CD4-positive, alpha-beta T cell treated with Interleukin-6 for 4 hours (primary cell): ENCODE data around the gene NUP58.

ENCODE experiments used
- DNase-seq: peaks from one replicate; pipeline ENCODE4 v3.0.0-alpha.2; 2020; ENCODE audit warnings: mixed read lengths

The NUP58 gene

DNA sequence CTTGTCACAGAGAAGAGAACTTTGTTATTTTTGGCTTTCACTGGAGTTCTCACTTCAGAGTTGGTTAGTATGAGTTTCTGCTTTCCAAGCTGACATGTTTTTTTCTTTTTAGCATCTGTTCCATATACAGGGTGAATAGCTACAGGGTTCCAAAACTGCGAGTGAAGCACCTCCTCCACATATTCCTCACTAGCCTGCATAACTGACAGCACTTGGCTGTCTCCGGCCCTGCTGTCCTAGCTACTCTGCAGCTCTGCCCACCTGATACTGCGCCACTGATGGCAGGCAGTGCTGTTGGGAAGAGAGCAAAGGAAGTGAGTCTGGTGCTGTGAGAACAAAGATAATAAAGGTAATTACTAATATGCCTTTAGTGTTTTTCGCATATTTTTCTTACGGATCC is 77.1 kb downstream of the NUP58 start:
- DNase-seq: no peak

DNA sequence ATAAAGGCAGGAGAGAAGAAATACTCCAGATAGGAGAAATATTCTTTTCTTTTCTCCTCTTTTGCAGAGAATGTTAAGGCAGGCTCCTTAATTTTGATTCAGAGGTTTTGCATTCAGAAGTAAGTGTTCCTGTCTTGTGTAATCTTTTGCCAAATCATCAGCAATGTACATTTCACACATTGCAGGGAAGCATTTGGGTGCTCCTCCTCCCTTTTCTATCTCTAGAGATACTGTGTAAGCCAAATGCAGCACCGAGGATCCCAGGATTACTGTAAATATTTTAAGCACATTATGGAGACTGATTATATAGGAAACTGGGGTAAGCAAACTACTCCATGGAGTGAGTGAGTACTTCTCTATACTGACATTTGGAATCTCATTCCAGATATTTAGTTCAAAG is 77.6 kb downstream of the NUP58 start:
- DNase-seq: no peak

DNA sequence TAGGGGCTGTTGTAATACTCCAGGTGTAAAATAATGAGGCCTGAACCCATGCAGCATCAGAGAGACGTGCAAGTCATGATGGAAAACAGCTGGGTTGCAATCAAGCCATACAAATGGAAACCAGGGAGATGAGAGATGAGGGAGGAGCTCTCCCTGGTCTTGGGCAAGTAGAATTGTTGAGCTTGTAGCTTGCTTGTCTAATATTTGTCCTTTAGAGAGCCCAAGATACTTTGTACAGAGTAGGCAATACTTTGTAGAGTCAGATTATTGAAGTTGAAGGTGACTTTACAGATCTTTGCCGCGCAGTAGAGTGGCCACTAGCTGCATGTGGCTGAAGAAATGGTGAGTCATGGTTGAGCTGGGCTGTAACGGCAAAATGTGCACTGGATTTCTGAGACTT is 78.7 kb downstream of the NUP58 start:
- no peak for DNase-seq

DNA sequence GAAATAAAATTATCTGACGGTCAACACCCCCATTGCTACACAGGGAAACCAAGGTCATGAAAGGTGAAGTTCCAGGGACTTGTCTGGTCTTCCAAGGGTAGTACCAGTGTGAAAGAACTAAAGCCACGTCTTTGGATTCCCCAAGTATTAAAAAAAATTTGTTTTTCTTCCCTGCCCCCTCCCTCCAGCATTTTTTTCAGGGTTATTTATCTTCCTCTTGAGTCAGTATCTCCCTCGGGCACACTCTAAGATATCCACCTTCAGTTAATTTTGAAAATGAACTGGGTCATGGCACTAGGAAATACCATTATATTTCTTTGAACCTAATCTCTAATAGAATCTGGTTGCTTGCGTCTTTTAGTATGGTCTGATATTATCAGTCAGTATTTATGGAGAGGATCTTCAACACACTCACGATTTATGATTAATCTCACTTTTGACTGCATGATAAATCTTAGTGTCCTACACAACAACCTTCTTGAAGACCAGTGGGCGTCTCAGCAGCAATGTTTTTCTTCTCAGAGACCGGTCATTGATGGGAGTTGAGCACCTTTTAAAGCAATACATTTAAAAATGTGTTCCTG is 79.4 kb downstream of the NUP58 start:
- DNase-seq: no peak

DNA sequence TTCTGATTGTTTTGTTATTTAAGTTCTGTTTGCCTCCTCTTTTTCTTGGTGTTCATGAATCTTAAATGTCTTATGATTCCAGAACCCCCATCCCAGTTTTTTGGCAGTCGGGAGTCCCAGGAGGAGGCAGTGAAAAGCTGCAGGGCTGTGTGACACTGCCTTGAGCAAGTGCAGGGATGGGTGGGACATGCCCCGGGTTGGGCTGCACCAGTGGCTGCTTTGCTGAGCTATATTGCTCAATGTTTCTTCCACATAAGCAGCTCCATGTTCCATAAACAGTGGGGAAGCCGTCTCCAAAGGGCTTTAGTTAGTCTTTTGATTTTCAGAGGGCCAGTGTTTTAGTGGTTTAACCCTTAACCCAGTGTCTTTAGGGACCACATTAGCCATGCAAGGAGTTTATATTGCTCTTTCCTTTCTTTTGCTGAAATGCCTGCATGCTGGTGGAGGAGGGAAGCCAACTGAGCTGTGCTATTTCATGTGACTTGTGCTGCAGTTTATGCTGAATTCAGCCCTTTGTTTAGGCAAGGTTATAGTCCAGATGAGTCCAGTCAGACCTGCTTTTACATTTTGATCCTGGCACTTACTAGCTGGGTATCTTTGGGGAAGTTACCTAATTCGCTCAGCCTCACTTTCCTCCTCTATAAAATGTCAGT is 83.5 kb downstream of the NUP58 start:
- DNase-seq: no peak

DNA sequence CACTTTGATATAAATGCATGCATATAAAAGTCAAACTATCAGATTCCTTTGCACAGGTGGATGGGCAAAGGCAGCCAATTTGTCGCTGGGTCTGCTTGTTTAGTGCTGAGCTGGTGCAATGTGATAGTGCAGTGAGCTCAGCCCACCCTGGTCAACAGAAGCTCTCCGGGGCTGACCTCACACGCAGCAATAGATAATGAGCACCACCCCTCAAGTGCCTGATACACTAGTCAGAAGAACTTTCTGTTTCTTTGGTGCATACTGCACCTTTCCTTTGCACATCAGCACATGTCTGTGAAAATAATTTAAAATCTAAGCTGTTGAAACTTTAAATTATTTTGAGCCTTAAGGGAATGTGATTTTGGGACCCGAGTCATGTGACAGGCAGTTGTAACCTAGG is 90.5 kb downstream of the NUP58 start:
- DNase-seq: no peak
